Endothelial cell of umbilical vein (primary cell): Measurements from ENCODE around the gene SULT2A1.
A peak's percentile ranks its signal among the peaks of the same experiment; 100 is the strongest.

Experiments
- CTCF ChIP-seq, 2 donors: IDR thresholded peaks; 1 replicate in 1 of 2; 2 replicates in 1 of 2; pipeline ENCODE4 v1.5.1; 2011; ENCODE audit warnings: low read length in 2 of 2, mild to moderate bottlenecking in 2 of 2, moderate library complexity in 2 of 2, control low read depth in 1 of 2, inconsistent platforms in 1 of 2, low read depth in 1 of 2; ENCODE audit not compliant: insufficient read depth in 1 of 2; ENCODE audit errors: extremely low read depth in 1 of 2
- EZH2 ChIP-seq: IDR thresholded peaks from 2 replicates; pipeline ENCODE4 v1.6.1; 2012; ENCODE audit warnings: borderline replicate concordance, low read depth, mild to moderate bottlenecking, moderate library complexity, low read length, inconsistent platforms; ENCODE audit not compliant: severe bottlenecking
- GATA2 ChIP-seq: IDR thresholded peaks from 2 replicates; pipeline ENCODE4 v1.7.0; 2011; ENCODE audit warnings: low read depth, mild to moderate bottlenecking, moderate library complexity, mixed read lengths, low read length; ENCODE audit not compliant: insufficient read length, insufficient read depth
- JUN ChIP-seq: IDR thresholded peaks from 2 replicates; pipeline ENCODE4 v1.6.1; 2011; ENCODE audit warnings: borderline replicate concordance, low read depth; ENCODE audit not compliant: insufficient read length, insufficient read depth
- MAX ChIP-seq: IDR thresholded peaks from 2 replicates; pipeline ENCODE4 v1.6.1; 2011; ENCODE audit not compliant: insufficient read depth, insufficient read length
- MYC ChIP-seq: IDR thresholded peaks from one replicate; pipeline ENCODE4 v1.6.1; 2011; ENCODE audit warnings: mild to moderate bottlenecking, low read depth, low read length
- POLR2A ChIP-seq: IDR thresholded peaks from 2 replicates; pipeline ENCODE4 v1.6.1; 2012; ENCODE audit warnings: low read depth, mild to moderate bottlenecking, control low read depth, low read length
- POLR2AphosphoS5 ChIP-seq: IDR thresholded peaks from 2 replicates; pipeline ENCODE4 v1.6.1; 2012; ENCODE audit warnings: low read depth, mild to moderate bottlenecking, control low read depth, low read length, moderate library complexity; ENCODE audit not compliant: insufficient read depth

GRCh38 chr19:47863514-47863936, 22.6 kb downstream of the SULT2A1 start:
- TF ChIP-seq CTCF (IDR thresholded peaks at IDR 0.05; ENCODE audit: extremely low read depth in 1 of 2, insufficient read depth in 1 of 2, low read depth in 1 of 2, low read length in 2 of 2) (peak; percentile 92 to 97), MAX (no peak), EZH2 (no peak), POLR2AphosphoS5 (no peak), POLR2A (no peak), JUN (no peak), MYC (no peak), GATA2 (no peak)
